Psoas muscle (tissue), 8 donors: ENCODE measurements around the gene FAM168B. TPM values are rescaled to one million over a fixed set of nuclear protein-coding genes. Genes with fewer than 3 reads are reported as not detected.

Experiments used
- ATAC-seq, 4 donors: fragments of 200-7000 bp; cut with Tn5 transposase; one replicate each; pipeline ENCODE4 v1.9.1; 2020; ENCODE audit warnings: moderate library complexity in 3 of 4, mild to moderate bottlenecking in 2 of 4
- DNase-seq, 2 donors: peaks; one replicate each; pipeline ENCODE4 v3.0.0-alpha.2; 2020
- H3K27ac ChIP-seq: fragments of 200-600 bp; one replicate; pipeline ENCODE4 v1.8.0; 2022
- H3K27me3 ChIP-seq, 3 donors: fragments of 200-600 bp in 1 of 3; one replicate each; pipeline versions ENCODE4 v1.6.1 to v1.8.0; 2013 to 2022; ENCODE audit warnings: low read length in 2 of 3, mild to moderate bottlenecking in 2 of 3, moderate library complexity in 1 of 3; ENCODE audit not compliant: insufficient read depth in 3 of 3
- H3K36me3 ChIP-seq, 2 donors: fragments of 200-600 bp in 1 of 2; one replicate each; pipeline versions ENCODE4 v1.6.1 to v1.8.0; 2013 to 2022; ENCODE audit warnings: low read depth in 1 of 2, mild to moderate bottlenecking in 1 of 2, moderate library complexity in 1 of 2; ENCODE audit not compliant: insufficient read depth in 1 of 2
- H3K4me1 ChIP-seq: fragments of 200-600 bp; one replicate; pipeline ENCODE4 v1.8.0; 2022
- H3K4me3 ChIP-seq: fragments of 200-600 bp; one replicate; pipeline ENCODE4 v1.8.0; 2022; ENCODE audit warnings: mild to moderate bottlenecking
- H3K9me3 ChIP-seq: fragments of 200-600 bp; one replicate; pipeline ENCODE4 v1.8.0; 2022
- WGBS, 3 donors: extraction: QIAGEN DNeasy Blood & Tissue Kit; methylation state at CpG; one replicate each; pipeline versions ENCODE4 v1.1.6 to v1.1.7; 2013; 5-methylcytosine and 5-hydroxymethylcytosine counted together
- intact Hi-C, 2 donors: fragments of 100-400 bp; cut with DNase I; formaldehyde crosslinking; loops; one replicate each; pipeline versions ENCODE4 v1.11.0 to v1.14.2; 2022
- polyA plus RNA-seq, 3 donors: library from polyadenylated mRNA; stranded (reverse); fragments of 200-250 nt; gene quantifications; one replicate each; pipeline ENCODE4 v1.2.3, GENCODE V29; 2013
- total RNA-seq, 4 donors: library from RNA; stranded (reverse); fragmentation: NEBNext Ultra II Directional in 2 of 4; extraction: Animal tissue kit (Norgen Biotek cat#: 25700) in 2 of 4; gene quantifications; one replicate each; pipeline versions ENCODE4 v1.2.1 to v1.2.4, GENCODE V29; 2021 to 2023
- TF ChIP-seq, protein P1 (sequence below): fragments of 200-600 bp; IDR thresholded peaks from one replicate; pipeline ENCODE4 v1.8.0; 2022; ENCODE audit warnings: antibody characterized with exemption
- donor health status: healthy with polysubstance abuse.
- donor health status: DM: no; HTN: no; CAD: no; lungs with moderate emphysema.
- donor health status: Bipolar disorder and iron deficiency.
- donor health status: healthy.
- donor health status: DM: yes; HTN: yes; CAD: no.
- donor health status: DM: no; HTN: no; CAD: no.
- donor health status: DM: no; HTN: no; CAD: no.
- donor health status: DM: yes; HTN: yes; CAD: no.

The FAM168B gene
- total and polyA plus RNA-seq, 7 donors, result 39.2 to 155 (median 98.8) TPM

DNA sequence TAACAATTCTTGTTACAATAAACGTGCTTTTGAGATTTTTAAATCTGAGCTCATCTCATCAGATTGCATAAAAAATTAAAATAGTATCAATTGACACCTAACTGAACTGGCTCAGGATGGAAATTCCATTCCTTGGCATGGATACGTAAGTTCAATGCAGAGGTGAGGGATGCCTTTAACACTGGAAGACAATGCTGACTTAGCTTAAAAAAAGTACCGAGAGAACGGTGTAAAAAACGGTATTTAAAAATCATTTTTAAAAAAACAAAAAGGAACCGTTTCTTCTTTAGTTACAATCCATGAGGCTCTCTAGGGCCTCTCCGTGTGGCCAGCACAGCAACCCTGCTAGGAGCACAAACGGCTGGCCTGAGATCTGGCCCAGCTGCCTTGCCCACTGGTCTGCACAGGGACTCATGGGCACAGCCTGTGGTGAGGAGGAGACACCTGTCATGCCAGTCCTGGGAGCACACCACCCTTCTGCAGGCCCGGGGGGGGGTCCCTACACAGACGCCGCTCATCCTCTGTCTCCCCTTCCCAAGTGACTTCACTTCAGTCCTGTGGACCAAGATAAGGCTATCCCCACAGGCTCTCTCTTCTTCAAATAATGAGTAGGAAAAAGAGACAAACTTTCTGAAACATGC is 45.2 kb downstream of the FAM168B start:
- no peaks in the 10 kb centered on the region for H3K9me3 ChIP-seq
- H3K4me1 ChIP-seq, result peaks cover 32% of the 10 kb centered on the region
- H3K36me3 ChIP-seq, result peaks cover 12 to 67% of the 10 kb centered on the region in 2 donors
- H3K27ac ChIP-seq, result no peak overlapping the region
- H3K4me3 ChIP-seq, result no peak overlapping the region
- intact Hi-C loops, result no loop called here
- ATAC-seq, result peak; percentile 28 to 61 (median 54)
- 27 to 54% (median 29%) methylated on average over 11 of the region's 11 CpGs for WGBS, 3 donors
- TF ChIP-seq, protein P1, sequence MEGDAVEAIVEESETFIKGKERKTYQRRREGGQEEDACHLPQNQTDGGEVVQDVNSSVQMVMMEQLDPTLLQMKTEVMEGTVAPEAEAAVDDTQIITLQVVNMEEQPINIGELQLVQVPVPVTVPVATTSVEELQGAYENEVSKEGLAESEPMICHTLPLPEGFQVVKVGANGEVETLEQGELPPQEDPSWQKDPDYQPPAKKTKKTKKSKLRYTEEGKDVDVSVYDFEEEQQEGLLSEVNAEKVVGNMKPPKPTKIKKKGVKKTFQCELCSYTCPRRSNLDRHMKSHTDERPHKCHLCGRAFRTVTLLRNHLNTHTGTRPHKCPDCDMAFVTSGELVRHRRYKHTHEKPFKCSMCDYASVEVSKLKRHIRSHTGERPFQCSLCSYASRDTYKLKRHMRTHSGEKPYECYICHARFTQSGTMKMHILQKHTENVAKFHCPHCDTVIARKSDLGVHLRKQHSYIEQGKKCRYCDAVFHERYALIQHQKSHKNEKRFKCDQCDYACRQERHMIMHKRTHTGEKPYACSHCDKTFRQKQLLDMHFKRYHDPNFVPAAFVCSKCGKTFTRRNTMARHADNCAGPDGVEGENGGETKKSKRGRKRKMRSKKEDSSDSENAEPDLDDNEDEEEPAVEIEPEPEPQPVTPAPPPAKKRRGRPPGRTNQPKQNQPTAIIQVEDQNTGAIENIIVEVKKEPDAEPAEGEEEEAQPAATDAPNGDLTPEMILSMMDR, result no peak
- DNase-seq, result no peak
- no peaks in the 10 kb centered on the region for H3K27me3 ChIP-seq

- Histone ChIP-seq H3K4me1 (peaks cover 32% of the 10 kb centered on the region), H3K4me3 (no peak overlapping the region), H3K27me3 (no peaks in the 10 kb centered on the region), H3K36me3 (peaks cover 3 to 57% of the 10 kb centered on the region in 2 donors), H3K27ac (peak overlapping the region; percentile 41), H3K9me3 (no peaks in the 10 kb centered on the region)
- TF ChIP-seq, protein P1, result no peak
- ATAC-seq (peak in 3 of 4 donors; percentile 28 to 71 (median 65)), DNase-seq (peak in 1 of 2 donors; percentile 73)
- intact Hi-C loops, result no loop called here
- WGBS, 3 donors, result 70 to 90% (median 70%) methylated on average over 18 of the region's 18 CpGs
These were observed 46.2 kb downstream of the FAM168B start for GRCh38 chr2:131046918-131047652.

GRCh38 chr2:131046028-131046917 is 47.0 kb downstream of the FAM168B start:
- peak in 1 of 2 donors; percentile 65 for DNase-seq
- ATAC-seq, result peak; percentile 26 to 54 (median 52)
- no peaks in the 10 kb centered on the region for H3K27me3 ChIP-seq
- peak overlapping the region; percentile 41 for H3K27ac ChIP-seq
- no peaks in the 10 kb centered on the region for H3K9me3 ChIP-seq
- H3K36me3 ChIP-seq, result peaks cover 3 to 49% of the 10 kb centered on the region in 2 donors
- intact Hi-C loops, result no loop called here
- H3K4me1 ChIP-seq, result peaks cover 33% of the 10 kb centered on the region
- whole genome bisulfite sequencing, 3 donors, result 47 to 73% (median 48%) methylated on average over 31 to 32 of the region's 32 CpGs
- TF ChIP-seq, protein P1, result no peak
- H3K4me3 ChIP-seq, result no peak overlapping the region

DNA sequence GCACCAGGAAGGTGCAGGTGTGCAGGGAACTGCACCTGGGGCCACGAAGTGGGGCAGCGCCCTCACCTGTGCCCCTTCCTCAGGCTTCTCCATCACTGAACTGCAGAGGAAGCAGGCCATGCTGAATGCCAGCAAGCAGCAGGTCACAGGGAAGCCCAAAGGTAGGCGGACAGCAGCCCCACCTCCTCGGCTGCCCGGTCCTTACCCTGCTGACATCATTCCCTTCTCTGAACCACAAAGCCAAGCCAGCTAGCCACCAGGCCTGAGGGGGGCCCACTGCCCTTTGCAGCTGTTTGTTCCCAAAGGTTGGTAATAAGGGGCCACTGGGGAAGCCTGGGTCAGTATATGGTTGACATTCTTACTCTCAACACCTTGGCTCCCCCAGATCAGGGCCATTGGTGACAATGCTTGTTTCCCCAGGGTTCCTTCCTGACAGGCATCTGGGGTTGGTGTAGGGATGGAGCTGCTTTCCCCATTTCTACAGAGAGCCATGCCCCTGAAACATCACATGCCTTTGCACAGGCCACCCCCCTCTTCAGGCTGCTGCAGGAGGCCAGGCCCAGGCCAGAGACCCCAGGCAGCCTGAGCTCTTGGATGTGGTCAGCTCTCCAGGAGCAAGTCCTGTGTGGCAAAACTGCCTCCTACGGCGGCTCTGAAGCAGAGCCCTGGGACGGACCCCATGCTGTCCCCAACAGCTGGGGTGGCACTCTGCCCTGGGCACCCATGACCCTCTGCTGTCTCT is 47.8 kb downstream of the FAM168B start:
- DNase-seq (no peak), ATAC-seq (peak in 1 of 4 donors; percentile 2)
- Histone ChIP-seq H3K9me3 (no peaks in the 10 kb centered on the region), H3K27me3 (no peaks in the 10 kb centered on the region), H3K4me1 (peaks cover 37% of the 10 kb centered on the region), H3K27ac (peak overlapping the region; percentile 41), H3K4me3 (no peak overlapping the region), H3K36me3 (peaks cover 3 to 43% of the 10 kb centered on the region in 2 donors)
- 51 to 79% (median 63%) methylated on average over 7 to 8 of the region's 8 CpGs for WGBS, 3 donors
- intact Hi-C loops, result no loop called here
- TF ChIP-seq, protein P1, result no peak
